Neural progenitor cell (in vitro differentiated cells): Measurements from ENCODE around the gene AK2.

Experiments used
- EZH2 ChIP-seq: fragments of 200-600 bp; sonication (generic); IDR thresholded peaks from 2 replicates; pipeline ENCODE4 v1.6.1; 2017; ENCODE audit warnings: antibody characterized with exemption, mild to moderate bottlenecking, moderate library complexity
- TF ChIP-seq, protein P1 (sequence below): fragments of 200-600 bp; sonication (generic); IDR thresholded peaks from 2 replicates; pipeline ENCODE4 v1.5.1; 2017; ENCODE audit warnings: antibody characterized with exemption, mild to moderate bottlenecking

DNA sequence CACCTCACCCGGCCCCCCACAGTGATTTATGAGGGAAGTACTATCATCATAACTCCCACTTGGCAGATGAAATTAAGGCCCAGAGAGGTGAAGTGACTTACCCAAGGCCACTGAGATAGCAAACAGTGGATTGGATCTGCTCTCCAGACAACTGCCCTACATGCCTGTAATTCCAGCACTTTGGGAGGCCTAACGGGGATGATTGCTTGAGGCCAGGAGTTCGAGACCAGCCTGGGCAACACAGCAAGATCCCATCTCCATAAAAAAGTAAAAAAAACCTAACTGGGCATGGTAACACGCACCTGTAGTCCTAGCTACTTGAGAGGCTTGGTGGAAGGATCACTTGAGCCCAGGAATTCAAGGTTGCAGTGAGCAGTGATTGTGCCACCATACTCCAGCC is 57.8 kb downstream of the AK2 start:
- TF ChIP-seq, protein P1, sequence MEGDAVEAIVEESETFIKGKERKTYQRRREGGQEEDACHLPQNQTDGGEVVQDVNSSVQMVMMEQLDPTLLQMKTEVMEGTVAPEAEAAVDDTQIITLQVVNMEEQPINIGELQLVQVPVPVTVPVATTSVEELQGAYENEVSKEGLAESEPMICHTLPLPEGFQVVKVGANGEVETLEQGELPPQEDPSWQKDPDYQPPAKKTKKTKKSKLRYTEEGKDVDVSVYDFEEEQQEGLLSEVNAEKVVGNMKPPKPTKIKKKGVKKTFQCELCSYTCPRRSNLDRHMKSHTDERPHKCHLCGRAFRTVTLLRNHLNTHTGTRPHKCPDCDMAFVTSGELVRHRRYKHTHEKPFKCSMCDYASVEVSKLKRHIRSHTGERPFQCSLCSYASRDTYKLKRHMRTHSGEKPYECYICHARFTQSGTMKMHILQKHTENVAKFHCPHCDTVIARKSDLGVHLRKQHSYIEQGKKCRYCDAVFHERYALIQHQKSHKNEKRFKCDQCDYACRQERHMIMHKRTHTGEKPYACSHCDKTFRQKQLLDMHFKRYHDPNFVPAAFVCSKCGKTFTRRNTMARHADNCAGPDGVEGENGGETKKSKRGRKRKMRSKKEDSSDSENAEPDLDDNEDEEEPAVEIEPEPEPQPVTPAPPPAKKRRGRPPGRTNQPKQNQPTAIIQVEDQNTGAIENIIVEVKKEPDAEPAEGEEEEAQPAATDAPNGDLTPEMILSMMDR, result no peak
- no peak for TF ChIP-seq EZH2
